HepG2 (cell line): Measurements from ENCODE around the gene ZNF3. TPM values are rescaled to one million over a fixed set of nuclear protein-coding genes. Genes with fewer than 3 reads are reported as not detected.

ENCODE experiments used
- ARID4A ChIP-seq: sonication (generic); formaldehyde crosslinking; IDR thresholded peaks from 2 replicates; pipeline ENCODE4 v1.5.0; 2020; ENCODE audit warnings: mild to moderate bottlenecking, missing genetic modification reagents, borderline replicate concordance
- GPN1 ChIP-seq: sonication (generic); formaldehyde crosslinking; IDR thresholded peaks from 2 replicates; pipeline ENCODE4 v1.5.1; 2020; ENCODE audit warnings: missing genetic modification reagents, borderline replicate concordance
- HOXD1 ChIP-seq: sonication (generic); formaldehyde crosslinking; IDR thresholded peaks from 2 replicates; pipeline ENCODE4 v1.5.0; 2020; ENCODE audit warnings: missing genetic modification reagents
- KLF11 ChIP-seq: IDR thresholded peaks from 2 replicates; pipeline ENCODE4 v1.6.1; 2016; ENCODE audit warnings: missing compliant biosample characterization
- KLF6 ChIP-seq: IDR thresholded peaks from 2 replicates; pipeline ENCODE4 v1.8.0; 2016; ENCODE audit warnings: missing biosample characterization, missing genetic modification reagents
- MED13 ChIP-seq: sonication (generic); formaldehyde crosslinking; IDR thresholded peaks from 2 replicates; pipeline ENCODE4 v1.5.0; 2020; ENCODE audit warnings: missing genetic modification reagents
- MLXIP ChIP-seq: sonication (generic); formaldehyde crosslinking; IDR thresholded peaks from 2 replicates; pipeline ENCODE4 v1.9.0; 2021; ENCODE audit warnings: missing genetic modification reagents, borderline replicate concordance
- MXD3 ChIP-seq: IDR thresholded peaks from 2 replicates; pipeline ENCODE4 v1.6.1; 2016; ENCODE audit warnings: mild to moderate bottlenecking, missing biosample characterization, missing genetic modification reagents
- NFAT5 ChIP-seq: sonication (generic); formaldehyde crosslinking; IDR thresholded peaks from 2 replicates; pipeline ENCODE4 v1.4.0; 2020; ENCODE audit warnings: missing genetic modification reagents
- TGIF2 ChIP-seq: IDR thresholded peaks from 2 replicates; pipeline ENCODE4 v1.6.1; 2016; ENCODE audit warnings: control low read depth, missing compliant biosample characterization
- TMF1 ChIP-seq: sonication (generic); formaldehyde crosslinking; IDR thresholded peaks from 2 replicates; pipeline ENCODE4 v1.8.1; 2022; ENCODE audit warnings: low read depth, missing genetic modification reagents
- ZBTB38 ChIP-seq: sonication (generic); formaldehyde crosslinking; IDR thresholded peaks from 2 replicates; pipeline ENCODE4 v1.5.1; 2020; ENCODE audit warnings: mild to moderate bottlenecking, missing genetic modification reagents
- ZNF17 ChIP-seq: sonication (generic); formaldehyde crosslinking; IDR thresholded peaks from 2 replicates; pipeline ENCODE4 v1.5.0; 2020; ENCODE audit warnings: mild to moderate bottlenecking, missing genetic modification reagents
- ZNF296 ChIP-seq: sonication (generic); formaldehyde crosslinking; conservative IDR thresholded peaks from 2 replicates; pipeline ENCODE4 v1.5.0; 2020; ENCODE audit warnings: mild to moderate bottlenecking, missing genetic modification reagents
- ZNF567 ChIP-seq: sonication (generic); formaldehyde crosslinking; IDR thresholded peaks from 2 replicates; pipeline ENCODE4 v1.8.1; 2023; ENCODE audit warnings: mild to moderate bottlenecking, missing genetic modification reagents, borderline replicate concordance
- ZNF768 ChIP-seq: sonication (generic); formaldehyde crosslinking; IDR thresholded peaks from 2 replicates; pipeline ENCODE4 v1.4.0; 2020; ENCODE audit warnings: missing genetic modification reagents
- polyA plus RNA-seq, 8 experiments: library from polyadenylated mRNA; depleted of rRNA in 3 of 8; stranded (reverse) in 7 of 8; unstranded in 1 of 8; fragments of >200 nt; fragmentation: Illumina TruSeq in 4 of 8; extraction: Trizol in 4 of 8; gene quantifications; 2 replicates each; pipeline versions ENCODE4 v1.2.1 to v1.2.3, GENCODE V29; 2011 to 2016; ENCODE audit warnings: low read depth in 4 of 8, missing spikeins in 1 of 8, mixed read lengths in 1 of 8; ENCODE audit not compliant: insufficient read depth in 1 of 8
- total RNA-seq, 5 experiments: library from RNA; depleted of rRNA; stranded (reverse); fragments of >200 nt; fragmentation: Illumina TruSeq; extraction: Trizol; gene quantifications; 2 replicates each; pipeline ENCODE4 v1.2.3, GENCODE V29; 2016; ENCODE audit warnings: low read depth in 1 of 5

ZNF3 gene
- total and polyA plus RNA-seq, 2 of the 13 experiments (the other 11 are each of a cell fraction or from before 2014, with no cell fraction given) = 33.7 to 56.9 TPM

- peak; percentile 85 for TF ChIP-seq ARID4A (CRISPR knock-in tag)
- TF ChIP-seq ZNF768 (CRISPR knock-in tag) = peak; percentile 34; the same call in 1 of the 2 replicates
- TF ChIP-seq HOXD1 (CRISPR knock-in tag) = peak; percentile 50; the same call in 1 of the 2 replicates
- no peak for TF ChIP-seq ZNF296 (CRISPR knock-in tag)
- TF ChIP-seq NFAT5 = no peak
- no peak for TF ChIP-seq TGIF2 (CRISPR knock-in tag)
- TF ChIP-seq MLXIP = no peak
- TF ChIP-seq GPN1 = no peak
- TF ChIP-seq MXD3 (CRISPR knock-in tag) = 0 out of 2 replicates have a peak, but pooled peaks have one; percentile 69
- TF ChIP-seq ZNF17 (CRISPR knock-in tag) = no peak
- TF ChIP-seq KLF6 (CRISPR knock-in tag) = no peak
- TF ChIP-seq ZNF567 = no peak
- TF ChIP-seq MED13 = peak; percentile 51; the same call in 1 of the 2 replicates
- peak; percentile 20 for TF ChIP-seq KLF11 (CRISPR knock-in tag)
- peak; percentile 88 for TF ChIP-seq ZBTB38 (CRISPR knock-in tag)
- no peak for TF ChIP-seq TMF1 (CRISPR knock-in tag)
Observed at GRCh38 chr7:100049441-100050291, 31.9 kb downstream of the ZNF3 start, which contains the start of gene ZSCAN21 (continued).
